Mesenteric fat pad (tissue), 1 donor: ENCODE measurements around the gene KCNJ12. TPM values are rescaled to one million over a fixed set of nuclear protein-coding genes. Genes with fewer than 3 reads are reported as not detected.
"Not testable (repeated sequence)": the region's sequence is repeated elsewhere in the genome, so short reads cannot be mapped to it uniquely, and the experiment has no call there.

Experiments used
- DNase-seq: peaks from one replicate; pipeline ENCODE4 v3.0.0-alpha.2; 2020; ENCODE audit warnings: low spot score
- total RNA-seq: library from RNA; stranded (reverse); fragmentation: NEBNext Ultra II Directional; extraction: Animal tissue kit (Norgen Biotek cat#: 25700); gene quantifications from one replicate; pipeline ENCODE4 v1.2.1, GENCODE V29; 2021
- donor health status: DM: yes; HTN: yes; CAD: no.

KCNJ12 gene
- total RNA-seq, 1 donor from 2014 or later, result 2.5 TPM

GRCh38 chr17:21385281-21385845 lies 9.2 kb downstream of the KCNJ12 start:
- DNase-seq, result no peak

GRCh38 chr17:21387616-21388015 lies 11.5 kb downstream of the KCNJ12 start:
- no peak for DNase-seq

- DNase-seq, result no peak
These were observed 11.9 kb downstream of the KCNJ12 start for GRCh38 chr17:21388066-21388465.

- no peak for DNase-seq
These were observed 12.8 kb downstream of the KCNJ12 start for GRCh38 chr17:21388944-21389343.

GRCh38 chr17:21389394-21389793 lies 13.2 kb downstream of the KCNJ12 start:
- no peak for DNase-seq

- no peak for DNase-seq
These were observed 14.1 kb downstream of the KCNJ12 start for GRCh38 chr17:21390294-21390693.

GRCh38 chr17:21392266-21392665 lies 16.1 kb downstream of the KCNJ12 start:
- DNase-seq, result no peak

GRCh38 chr17:21394265-21394664 lies 18.1 kb downstream of the KCNJ12 start:
- no peak for DNase-seq

- no peak for DNase-seq
These were observed 19.6 kb downstream of the KCNJ12 start for GRCh38 chr17:21395764-21396163.

- DNase-seq, result no peak
These were observed 20.1 kb downstream of the KCNJ12 start for GRCh38 chr17:21396237-21396636.

GRCh38 chr17:21397341-21398190 lies 21.4 kb downstream of the KCNJ12 start:
- no peak for DNase-seq

- no peak for DNase-seq
These were observed 23.5 kb downstream of the KCNJ12 start for GRCh38 chr17:21399474-21400186.

GRCh38 chr17:21400187-21400569 lies 24.0 kb downstream of the KCNJ12 start:
- not testable (repeated sequence) for DNase-seq

- no peak for DNase-seq
These were observed 24.8 kb downstream of the KCNJ12 start for GRCh38 chr17:21400816-21401593.

- DNase-seq, result not testable (repeated sequence)
These were observed 26.0 kb downstream of the KCNJ12 start for GRCh38 chr17:21402166-21402571.

GRCh38 chr17:21402926-21403325 lies 26.8 kb downstream of the KCNJ12 start:
- not testable (repeated sequence) for DNase-seq

GRCh38 chr17:21404106-21404505 lies 27.9 kb downstream of the KCNJ12 start:
- DNase-seq, result not testable (repeated sequence)

- not testable (repeated sequence) for DNase-seq
These were observed 28.4 kb downstream of the KCNJ12 start for GRCh38 chr17:21404539-21404938.

- DNase-seq, result not testable (repeated sequence)
These were observed 29.0 kb downstream of the KCNJ12 start for GRCh38 chr17:21404956-21405731.

- not testable (repeated sequence) for DNase-seq
These were observed 29.8 kb downstream of the KCNJ12 start for GRCh38 chr17:21405904-21406400.
